ENCODE data around the gene GTF2F1.
A peak's percentile ranks its signal among the peaks of the same experiment; 100 is the strongest.
"Not testable (repeated sequence)": the region's sequence is repeated elsewhere in the genome, so short reads cannot be mapped to it uniquely, and the experiment has no call there.

Gene GTF2F1

DNA sequence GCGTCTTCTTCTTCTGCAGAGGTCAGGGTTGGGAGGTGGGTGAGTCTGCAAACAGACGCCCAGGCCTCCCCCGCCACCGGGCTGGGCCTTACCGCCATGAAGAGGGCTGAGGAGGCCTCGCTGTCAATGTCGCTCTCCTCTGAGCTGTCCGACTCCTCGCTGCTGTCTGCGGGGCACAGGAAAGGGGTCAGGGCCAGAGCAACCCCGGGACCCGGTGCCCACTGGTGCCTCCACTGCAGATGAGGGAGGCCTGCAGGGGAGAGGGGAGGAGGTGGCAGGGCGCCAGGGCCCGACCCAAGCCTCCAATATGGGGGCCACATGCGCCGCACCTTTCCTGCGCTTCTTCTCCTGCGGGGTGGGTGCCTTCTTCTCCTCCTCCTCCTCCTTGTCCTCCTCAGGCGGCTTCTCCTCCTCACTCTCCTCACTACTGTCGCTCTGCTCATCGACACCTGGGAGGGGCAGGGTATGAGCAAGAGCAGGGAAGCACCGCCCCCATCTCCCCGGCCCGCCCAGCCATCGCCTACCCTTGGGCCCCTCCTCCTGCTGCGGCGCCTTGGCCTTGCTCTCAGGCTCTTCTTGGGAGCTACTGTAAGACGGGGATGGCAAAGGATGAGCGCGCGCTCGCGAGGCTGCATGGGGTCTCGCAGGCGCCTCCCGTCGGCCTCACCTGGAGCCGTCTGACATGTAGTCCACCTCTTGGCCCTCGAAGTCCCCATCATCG is 11.8 kb downstream of the GTF2F1 start:
- no peak for DNase-seq

DNA sequence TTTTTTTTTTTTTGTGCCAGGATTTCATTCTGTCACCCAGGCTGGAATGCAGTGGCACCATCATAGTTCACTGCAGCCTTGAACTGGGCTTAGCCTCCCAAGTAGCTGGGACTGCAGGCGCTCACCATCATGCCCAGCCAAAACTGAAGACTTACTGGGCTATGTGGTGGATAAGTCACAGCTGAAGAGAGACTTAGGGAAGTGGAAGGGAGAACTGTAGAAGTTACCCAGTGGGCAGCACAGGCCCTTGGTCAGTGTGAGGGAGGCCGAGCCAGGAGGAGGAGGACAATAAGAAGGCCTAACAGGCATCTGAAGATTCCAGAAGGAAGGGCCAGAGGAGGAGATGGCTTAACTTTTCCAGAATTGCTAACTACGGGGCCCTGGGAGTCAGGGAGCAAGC is 13.2 kb downstream of the GTF2F1 start:
- no peak for DNase-seq

DNA sequence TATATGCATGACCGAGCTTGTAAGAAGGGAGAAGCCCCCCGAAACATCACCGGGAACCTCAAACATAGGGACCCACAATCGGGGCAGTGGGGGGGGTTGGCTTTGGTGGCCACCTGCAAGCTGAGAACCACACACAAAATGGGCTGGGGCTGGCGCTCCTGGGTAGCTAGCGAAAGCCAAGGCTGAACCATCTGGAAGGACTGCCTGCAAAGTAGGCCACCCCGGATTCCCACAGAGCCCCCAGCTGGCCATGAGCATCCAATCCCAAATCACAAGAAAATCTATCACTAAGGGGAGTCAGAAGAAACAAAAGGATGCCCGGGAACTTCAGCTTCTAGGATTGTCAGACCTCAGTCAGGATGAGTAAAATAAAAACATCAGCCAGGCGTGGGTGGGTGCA is 14.5 kb downstream of the GTF2F1 start:
- no peak for DNase-seq

DNA sequence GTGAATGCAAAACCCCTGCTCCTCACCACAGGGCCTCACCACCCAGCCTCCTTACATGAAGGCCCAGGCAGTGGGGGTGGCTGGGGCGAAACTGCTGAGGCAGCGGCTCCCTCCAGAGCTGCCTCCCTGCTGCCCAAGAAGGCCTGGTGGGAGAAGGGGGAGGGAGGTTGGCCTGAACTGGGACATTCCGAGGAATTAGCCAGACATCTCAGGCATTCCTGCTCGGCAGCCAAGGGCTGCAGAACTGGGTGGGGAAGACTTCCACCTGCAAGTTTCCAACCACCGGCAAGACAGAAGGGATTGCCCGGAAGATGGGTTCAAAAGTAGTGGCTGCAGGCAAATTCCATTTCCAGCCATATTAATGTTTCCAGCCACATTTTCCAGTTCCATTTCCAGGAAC is 14.9 kb downstream of the GTF2F1 start:
- DNase-seq = no peak

DNA sequence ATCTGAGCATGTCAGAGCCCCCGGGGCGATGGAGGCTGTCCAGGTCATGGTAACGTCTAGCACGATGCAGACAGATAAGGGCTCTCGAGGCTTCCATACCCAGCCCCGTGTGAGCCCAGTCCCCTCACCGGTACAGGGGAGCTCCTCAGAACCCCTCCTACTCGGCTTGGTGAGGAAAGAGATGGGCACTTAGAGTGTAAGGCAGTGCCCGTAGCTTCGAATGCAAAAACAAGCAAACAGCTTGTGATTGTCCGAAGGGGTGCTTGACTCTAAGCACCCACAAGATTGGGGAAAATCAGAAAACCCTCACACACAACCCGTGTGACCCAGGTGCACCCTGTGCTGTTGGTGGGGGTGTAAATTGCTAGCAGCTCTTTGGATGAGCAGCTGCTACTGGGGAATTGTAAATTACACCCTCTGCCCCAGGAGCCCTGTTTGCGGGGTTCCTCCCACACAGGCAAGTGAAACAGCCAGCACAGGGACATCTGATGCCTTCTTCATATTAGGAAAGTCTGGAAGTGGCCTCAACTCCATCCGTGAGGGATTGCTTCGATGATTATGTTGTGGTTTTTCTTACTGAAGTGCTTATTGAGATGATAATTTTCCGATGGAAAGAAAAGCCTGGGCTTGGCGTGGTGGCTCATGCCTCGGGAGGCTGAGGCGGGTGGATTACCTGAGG is 16.3 kb downstream of the GTF2F1 start:
- DNase-seq = no peak

DNA sequence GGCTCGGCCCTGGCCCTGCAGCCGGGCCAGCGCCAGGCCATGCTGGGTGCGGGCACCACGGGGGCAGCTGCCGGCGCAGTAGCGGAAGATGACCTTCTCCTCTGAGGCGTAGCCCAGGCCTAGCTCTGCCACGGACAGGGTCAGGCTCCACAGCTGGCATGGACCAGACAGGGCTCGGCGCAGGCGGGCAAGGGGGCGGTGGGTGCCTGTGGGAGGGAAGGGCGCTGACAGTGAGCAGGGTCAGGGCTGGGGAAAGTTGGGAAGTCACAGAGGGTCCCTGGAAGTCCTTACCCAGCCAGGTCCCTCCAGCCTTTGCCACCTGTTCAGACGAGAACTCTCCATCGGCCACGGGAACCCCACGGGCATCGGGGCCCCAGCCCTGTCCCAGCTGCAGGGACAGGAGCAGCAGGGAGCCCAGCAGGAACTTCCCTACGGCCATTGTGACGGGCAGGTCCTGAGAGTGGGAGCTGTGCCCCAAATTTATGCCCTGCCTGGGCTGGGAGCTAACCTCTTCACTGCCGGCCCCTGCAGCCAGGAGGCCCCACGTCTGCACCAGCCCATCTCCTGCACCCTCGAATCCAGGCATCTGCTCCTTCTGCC is 17.5 kb downstream of the GTF2F1 start, which contains the start of gene PSPN:
PSPN (minus strand) TSS at position 523 of the 600 bp plus-strand sequence; CDS start at position 439, 84 bp downstream.
- no peak for DNase-seq

DNA sequence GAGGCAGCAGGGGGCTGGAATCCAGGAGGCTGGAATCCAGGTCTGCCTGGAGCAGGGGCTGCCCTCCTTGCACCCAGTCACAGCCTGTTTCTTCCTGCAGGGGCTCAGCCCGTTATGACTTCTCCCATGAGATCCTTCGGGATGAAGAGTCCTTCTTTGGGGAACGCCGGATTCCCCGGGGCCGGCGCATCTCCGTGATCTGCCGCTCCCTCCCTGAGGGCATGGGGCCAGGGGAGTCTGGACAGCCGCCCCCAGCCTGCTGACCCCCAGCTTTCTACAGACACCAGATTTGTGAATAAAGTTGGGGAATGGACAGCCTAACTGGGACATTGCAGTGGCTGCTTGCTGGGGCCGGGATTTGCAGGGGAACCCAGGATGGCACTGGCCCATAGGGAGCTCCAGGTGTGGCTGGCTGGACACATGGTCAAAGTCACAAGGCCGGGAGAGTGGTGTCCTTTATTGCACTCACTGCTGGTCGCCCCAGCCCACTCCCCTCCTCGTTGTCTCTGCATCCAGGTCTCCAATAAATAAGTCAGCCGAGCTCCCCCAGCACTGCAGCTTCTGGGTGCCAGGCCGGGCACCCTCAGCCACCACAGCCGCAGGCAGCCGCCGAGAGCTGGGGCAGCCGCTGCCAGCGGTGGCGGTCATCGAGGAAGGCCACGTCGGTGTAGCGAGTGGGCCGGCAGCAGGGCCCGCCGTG is 18.1 kb downstream of the GTF2F1 start:
- DNase-seq = no peak

DNA sequence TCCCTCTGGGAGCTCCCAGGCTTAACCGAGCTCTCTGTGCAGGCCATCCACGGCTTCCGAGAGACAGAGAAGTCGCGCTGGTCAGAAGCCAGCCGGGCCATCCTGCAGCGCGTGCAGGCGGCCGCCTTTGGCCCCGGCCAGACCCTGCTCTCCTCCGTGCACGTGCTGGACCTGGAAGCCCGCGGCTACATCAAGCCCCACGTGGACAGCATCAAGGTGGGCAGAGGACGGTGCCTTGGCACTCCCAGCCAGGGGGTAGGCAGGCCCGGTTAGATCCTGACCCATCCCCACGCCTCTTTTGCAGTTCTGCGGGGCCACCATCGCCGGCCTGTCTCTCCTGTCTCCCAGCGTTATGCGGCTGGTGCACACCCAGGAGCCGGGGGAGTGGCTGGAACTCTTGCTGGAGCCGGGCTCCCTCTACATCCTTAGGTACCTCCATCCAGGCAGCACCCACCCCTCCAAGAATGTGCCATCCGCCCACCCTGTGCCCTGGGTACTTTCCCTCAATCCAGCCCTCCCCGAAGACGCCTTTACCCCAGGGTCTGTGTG is 18.7 kb downstream of the GTF2F1 start:
- no peak for DNase-seq

DNA sequence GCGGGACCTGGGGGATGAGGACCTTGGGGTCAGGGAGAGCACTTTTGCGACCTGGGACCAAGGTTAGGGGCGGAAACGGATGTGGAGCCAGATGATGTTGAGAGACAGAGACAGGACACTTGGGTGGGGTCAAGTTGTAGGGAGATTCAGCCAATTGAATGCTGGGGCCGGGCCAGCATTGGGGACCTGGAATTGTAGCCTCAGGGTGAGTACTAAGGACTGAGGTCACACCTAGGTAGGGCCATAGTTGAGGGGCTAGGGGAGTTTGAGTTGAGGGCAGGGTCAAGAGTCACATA is 19.2 kb downstream of the GTF2F1 start:
- DNase-seq = no peak

DNA sequence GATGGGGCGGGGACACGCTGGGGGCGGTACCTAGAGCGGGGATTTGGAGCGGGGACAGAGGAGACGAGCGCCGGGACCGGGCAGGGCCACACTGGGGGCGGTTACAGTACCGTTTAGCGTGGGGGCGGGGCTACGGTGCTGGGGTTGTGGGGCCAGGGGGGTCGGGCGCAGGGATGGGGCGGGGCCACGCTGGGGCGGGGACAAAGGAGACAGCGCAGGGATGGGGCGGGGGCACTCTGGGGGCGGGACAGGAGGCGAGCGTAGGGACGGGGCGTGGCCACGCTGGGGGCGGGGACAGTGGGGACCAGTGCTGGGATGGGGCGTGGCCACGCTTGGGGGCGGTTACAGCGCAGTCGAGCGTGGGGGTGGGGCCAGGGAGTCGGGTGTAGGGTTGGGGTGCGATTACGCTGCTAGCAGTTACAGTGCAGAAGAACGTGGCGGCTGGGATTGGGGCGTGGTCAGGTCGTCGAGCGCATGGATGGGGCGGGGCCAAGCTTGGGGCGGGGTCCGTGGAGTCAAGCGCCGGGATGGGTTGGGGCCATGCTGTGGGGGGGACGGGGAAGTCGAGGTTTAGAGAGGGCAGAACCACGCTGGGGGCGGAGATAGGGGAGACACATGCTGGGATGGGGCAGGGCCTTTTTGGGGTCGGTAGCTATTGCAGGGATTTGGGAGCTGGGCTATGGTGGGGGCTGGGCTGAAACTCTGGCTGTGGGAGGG is 19.7 kb downstream of the GTF2F1 start:
- peak; percentile 96 for DNase-seq

DNA sequence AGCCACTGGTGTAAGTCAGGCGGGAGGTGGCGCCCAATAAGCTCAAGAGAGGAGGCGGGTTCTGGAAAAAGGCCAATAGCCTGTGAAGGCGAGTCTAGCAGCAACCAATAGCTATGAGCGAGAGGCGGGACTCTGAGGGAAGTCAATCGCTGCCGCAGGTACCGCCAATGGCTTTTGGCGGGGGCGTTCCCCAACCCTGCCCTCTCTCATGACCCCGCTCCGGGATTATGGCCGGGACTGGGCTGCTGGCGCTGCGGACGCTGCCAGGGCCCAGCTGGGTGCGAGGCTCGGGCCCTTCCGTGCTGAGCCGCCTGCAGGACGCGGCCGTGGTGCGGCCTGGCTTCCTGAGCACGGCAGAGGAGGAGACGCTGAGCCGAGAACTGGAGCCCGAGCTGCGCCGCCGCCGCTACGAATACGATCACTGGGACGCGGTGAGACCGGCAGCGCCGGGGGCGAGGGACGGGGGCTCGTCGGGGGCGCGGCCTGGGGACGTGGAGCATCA is 20.3 kb downstream of the GTF2F1 start, which contains the start of gene ALKBH7:
ALKBH7 (plus strand) TSS at position 201 of the 502 bp plus-strand sequence; CDS start at position 228, 27 bp downstream.
- peak; percentile 73 for DNase-seq

DNA sequence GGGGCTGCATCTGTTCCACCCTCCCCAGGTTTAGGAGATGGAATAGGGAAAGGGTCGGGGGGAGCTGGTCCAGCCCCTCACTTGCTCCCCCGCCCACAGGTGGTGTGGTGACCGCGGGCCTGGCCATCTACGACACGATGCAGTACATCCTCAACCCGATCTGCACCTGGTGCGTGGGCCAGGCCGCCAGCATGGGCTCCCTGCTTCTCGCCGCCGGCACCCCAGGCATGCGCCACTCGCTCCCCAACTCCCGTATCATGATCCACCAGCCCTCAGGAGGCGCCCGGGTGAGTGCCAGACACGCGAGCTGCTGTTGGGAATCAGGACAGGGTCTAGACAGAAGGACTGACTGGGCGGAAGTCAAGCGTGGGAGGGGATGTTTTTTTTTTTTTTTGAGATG is 28.6 kb downstream of the GTF2F1 start:
- DNase-seq = no peak

DNA sequence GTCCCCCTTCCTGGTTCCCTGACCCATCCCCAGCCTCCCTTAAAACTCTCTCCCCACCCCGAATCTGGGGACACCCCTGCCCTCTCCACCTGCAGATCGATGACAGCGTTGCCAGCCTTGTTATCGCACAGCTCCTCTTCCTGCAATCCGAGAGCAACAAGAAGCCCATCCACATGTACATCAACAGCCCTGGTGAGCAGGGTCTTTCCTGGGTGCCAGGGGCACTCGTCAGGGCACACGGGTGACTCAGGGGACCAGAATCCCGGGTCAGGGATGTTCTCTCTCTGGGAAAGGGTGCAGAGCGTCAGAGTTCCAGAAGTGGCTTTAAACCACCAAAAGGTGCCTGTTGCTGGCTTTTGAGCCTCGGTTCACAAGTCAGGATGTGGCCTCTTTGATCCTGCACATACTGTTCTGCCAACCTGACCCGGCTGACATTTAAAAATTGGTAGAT is 30.6 kb downstream of the GTF2F1 start:
- no peak for DNase-seq

DNA sequence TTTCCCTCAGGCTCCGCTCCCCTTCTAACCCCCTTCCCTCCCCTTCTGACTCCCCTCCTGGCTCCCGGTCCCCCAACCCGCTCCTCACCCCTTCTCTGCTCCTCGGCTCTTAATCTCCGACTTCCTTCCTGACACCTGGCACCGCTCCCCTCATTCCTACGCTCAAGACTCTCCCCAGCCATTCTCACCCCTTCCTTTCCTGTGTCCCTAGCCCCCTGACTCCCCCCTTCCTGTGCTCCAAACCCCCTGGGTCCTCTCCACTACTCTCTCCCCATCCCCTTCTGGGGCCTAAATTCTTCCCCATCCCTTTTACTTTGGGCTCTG is 31.0 kb downstream of the GTF2F1 start:
- DNase-seq = no peak

DNA sequence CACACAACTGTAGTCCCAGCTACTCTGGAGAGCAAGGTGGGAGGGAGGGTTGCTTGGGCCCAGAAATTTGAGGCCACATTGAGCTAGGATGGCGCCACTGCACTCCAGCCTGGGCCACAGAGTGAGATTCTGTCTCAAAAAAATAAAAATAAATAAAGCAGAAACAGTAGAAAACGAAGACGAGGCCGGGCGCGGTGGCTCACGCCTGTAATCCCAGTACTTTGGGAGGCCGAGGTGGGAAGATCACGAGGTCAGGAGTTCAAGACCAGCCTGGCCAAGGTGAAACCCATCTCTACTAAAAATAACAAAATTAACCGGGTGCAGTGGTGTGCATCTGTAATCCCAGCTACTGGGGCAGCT is 32.1 kb downstream of the GTF2F1 start:
- DNase-seq = not testable (repeated sequence)

DNA sequence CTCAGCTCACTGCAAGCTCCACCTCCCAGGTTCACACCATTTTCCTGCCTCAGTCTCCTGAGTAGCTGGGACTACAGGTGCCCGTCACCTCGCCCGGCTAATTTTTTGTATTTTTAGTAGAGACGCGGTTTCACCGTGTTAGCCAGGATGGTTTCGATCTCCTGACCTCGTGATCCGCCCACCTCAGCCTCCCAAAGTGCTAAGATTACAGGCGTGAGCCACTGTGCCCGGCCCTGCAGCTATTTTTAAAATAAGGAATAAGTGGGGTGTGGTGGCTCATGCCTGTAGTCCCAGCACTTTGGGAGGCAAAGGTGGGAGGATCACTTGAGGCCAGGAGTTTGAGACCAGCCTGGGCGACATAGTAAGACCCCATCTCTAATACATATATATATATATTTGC is 32.5 kb downstream of the GTF2F1 start:
- not testable (repeated sequence) for DNase-seq

DNA sequence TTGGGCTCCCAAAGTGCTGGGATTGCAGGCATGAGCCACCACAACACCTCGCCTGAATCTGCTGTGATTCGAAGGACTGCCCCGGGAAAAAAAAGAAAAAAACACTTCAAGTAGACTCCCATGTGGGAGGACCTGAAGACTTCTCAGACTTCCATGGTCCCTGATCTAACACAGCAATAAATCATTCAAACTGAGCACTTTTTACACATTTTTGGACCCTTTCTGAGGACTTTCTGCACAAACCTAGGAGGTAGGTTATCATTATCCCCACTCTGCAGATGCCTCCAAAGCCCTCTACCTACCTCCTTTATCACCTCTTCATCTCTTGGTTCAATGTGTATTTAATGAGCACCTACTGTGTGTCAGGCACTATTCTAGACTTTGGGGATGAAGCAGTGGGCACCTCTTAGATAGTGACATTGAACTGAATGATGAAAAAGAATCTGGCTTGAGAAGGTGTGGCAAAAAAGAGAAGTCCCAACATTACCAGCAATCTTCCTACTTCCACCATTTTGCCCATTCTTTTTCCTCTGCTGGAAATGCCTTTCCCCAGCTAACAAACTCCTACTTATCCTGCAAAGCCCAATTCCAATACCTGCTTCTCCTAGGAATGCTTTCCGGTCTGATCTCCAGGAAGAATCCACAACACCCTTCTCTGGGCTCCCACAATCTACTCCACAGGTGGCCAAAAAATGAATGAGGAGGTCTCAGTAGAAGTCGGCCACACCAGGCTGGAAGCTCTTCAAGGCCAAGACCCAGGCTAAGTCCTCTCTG is 33.2 kb downstream of the GTF2F1 start:
- no peak for DNase-seq

DNA sequence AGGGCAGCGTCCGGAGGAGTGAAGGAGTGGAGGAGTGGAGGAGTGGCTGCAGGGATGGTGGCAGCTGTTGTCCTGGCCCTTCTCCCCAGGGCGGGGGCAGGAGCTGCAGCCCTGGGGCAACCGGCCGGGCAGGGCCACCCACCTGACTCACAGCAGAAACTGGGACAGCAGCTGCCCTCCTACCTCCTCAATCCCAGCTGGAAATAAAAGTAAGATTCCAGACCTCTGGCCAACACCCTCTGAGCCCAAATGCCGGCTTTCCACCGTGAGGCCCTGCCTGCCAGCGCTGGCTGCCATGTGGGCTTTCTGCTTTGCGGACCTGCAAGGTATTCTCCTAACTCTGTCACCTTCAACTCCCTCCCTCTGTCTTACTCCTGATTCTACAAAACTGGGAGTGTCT is 35.0 kb downstream of the GTF2F1 start:
- DNase-seq = no peak

DNA sequence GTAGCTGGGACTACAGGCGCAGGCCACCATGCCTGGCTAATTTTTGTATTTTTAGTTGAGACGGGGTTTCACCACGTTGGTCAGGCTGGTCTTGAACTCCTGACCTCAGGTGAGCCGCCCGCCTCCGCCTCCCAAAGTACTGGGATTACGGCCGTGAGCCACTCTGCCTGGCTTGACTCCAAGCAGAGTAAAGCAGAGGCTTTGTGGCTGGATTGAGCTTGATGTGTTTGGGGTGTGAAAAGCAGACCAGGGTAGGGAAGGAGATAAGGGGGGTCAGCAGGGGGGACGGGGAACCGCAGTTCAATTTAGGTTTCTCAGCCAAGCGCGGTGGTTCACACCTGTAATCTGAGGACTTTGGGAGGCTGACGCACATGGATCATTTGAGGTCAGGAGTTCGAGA is 35.8 kb downstream of the GTF2F1 start:
- DNase-seq = no peak

DNA sequence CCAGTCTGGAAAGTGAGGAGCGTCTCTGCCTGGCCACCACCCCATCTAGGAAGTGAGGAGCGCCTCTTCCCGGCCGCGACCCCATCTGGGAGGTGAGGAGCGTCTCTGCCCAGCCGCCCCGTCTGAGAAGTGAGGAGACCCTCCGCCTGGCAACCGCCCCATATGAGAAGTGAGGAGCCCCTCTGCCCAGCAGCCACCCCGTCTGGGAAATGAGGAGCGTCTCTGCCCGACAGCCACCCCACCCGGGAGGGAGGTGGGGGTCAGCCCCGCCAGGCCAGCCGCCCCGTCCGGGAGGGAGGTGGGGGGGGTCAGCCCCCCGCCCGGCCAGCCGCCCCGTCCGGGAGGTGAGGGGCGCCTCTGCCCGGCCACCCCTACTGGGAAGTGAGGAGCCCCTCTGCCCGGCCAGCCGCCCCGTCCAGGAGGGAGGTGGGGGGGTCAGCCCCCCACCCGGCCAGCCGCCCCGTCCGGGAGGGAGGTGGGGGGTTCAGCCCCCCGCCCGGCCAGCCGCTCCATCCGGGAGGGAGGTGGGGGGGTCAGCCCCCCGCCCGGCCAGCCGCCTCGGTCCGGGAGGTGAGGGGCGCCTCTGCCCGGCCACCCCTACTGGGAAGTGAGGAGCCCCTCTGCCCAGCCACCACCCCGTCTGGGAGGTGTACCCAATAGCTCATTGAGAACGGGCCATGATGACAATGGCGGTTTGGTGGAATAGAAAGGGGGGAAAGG is 37.5 kb downstream of the GTF2F1 start:
- not testable (repeated sequence) for DNase-seq

DNA sequence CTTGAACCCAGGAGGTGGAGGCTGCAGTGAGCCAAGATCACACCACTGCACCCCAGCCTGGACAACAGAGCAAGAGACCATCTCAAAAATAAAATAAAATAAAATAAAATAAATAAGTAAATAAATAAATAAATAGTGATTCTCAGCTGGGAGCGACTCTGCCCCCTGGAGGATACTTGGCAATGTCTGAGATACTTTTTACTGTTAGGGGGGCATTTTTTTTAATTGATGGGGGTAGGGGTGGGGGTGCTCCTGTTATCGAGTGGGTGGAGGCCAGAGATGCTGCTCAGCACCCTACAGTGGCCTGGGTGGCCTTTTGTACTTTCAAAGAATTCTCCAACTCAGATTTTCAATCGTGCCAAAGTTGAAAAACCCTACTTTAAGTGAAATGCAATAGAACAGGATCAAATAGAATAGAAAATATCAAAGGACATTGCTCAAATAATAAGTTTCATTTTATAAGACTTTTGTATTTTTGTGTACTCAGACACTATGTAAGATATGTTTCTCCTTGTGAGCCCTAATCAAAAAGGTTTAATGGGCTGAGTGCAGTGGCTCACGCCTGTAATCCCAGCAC is 38.8 kb downstream of the GTF2F1 start:
- no peak for DNase-seq
